NCI-H2081 treated with DMSO at 0.1 percent for 48 hours (cell line): ENCODE results near the gene MYO7B.

Experiments used
- DNase-seq: peaks from one replicate; lab custom pipeline; 2025; lab: John Stamatoyannopoulos, UW

MYO7B gene

DNA sequence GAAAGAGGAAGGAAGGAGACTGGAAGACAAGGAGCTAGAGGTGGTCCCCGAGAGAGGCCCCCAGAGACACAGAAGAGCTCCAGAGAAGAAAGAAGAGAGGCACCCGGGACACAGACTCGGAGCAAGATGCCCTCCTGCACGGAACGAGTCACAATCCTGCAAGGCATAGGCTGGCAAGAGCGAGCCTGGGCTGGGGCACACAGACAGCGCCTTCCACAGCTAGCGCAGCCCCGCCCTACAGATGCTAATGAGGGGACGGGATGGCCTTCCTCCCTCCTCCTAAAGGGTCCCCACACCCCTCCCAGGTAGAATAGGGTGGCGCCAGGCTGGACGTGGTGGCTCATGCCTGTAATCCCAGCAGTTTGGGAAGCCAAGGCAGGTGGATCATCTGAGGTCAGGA, 90.7 kb downstream of the MYO7B start:
- DNase-seq: no peak

DNA sequence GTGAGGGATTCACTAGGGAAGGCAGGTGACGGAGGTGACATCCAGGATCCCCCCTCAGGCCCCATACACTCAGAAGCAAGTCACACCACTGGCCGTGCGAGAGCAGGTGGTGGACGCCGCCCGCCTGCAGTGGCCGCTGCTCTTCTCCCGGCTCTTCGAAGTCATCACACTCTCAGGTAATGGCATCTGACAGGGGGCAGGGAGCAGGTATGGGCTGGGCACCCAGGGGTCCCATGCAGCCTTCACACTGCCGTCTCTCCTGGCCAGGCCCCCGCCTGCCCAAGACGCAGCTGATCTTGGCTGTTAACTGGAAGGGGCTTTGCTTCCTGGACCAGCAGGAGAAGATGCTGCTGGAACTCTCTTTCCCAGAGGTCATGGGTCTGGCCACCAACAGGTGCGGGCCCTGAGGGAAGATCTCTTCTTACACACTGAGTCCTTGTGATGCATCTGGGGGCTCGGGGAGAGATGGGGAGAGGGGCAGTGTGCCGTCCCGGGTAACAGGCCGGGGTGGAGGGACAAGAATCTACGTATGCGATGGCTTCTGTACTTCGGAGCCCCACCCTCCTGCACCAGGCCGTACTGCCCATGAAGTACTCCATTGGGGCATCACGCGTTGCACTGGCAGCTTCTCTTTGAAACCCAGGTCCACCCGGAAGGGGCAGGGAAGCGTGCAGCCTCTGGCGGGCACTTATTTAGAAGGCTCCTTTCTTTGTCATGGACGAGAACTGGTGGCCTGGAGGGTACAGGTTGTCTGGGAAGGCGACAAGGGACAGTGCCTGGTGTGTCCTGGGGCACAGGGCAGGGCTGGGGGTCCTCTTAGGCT, 91.6 kb downstream of the MYO7B start:
- DNase-seq: no peak

GRCh38 chr2:127627740-127628571, 92.5 kb downstream of the MYO7B start:
- DNase-seq: no peak

- no peak for DNase-seq
Measured at GRCh38 chr2:127628767-127629614, 93.5 kb downstream of the MYO7B start.

DNA sequence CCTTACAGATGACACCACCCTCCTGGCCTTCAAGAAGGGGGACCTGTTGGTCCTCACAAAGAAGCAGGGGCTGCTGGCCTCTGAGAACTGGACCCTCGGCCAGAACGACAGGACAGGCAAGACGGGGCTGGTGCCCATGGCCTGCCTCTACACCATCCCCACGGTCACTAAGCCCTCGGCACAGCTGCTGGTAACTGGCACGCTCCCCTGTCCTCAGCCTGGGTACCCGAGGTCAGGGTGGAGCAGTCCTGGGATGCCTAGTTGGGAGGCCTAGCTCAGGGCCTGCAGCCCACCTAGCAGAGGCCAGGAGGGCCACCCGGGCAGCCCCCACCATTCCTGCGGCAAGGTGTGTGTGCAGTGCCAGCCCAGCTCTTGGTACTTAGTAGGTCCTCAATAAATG, 94.2 kb downstream of the MYO7B start:
- no peak for DNase-seq

DNA sequence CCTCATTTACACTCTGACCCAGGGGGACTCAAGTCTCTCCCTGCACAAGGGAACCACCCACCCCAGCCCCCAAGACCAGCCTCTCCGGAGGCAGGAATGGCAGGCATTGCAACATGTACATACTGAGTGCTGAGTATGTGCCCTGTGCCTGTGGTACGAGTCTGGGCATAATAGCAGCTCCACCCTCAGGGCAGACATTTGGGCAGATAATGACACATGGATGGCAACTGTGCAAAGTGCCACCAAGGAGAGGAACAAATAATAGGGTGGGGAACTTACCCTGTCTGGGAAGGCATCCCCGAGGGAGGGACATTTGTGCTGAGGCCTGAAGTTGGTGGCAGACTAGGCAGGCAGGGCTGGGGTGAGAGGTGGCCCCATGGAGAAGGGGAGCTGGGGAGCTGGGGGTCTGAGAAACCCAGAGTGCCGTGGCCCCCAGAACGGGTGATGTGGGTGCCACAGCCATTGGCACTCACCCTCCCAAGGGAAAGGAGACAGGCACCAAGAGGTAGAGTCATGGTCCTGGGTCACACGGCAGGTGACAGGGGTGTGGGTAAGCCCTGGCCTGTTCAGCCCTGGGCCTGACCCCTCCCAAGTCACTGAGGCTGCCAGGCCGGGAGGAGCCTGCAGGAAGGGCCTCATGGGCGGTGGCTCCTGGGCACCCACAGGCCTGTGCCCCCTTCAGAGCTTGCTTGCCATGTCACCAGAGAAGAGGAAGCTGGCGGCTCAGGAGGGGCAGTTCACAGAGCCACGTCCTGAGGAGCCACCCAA, 94.8 kb downstream of the MYO7B start:
- no peak for DNase-seq

- DNase-seq: no peak
Measured at GRCh38 chr2:127630864-127631540, 95.5 kb downstream of the MYO7B start.

GRCh38 chr2:127631541-127631996, 96.1 kb downstream of the MYO7B start:
- no peak for DNase-seq

- no peak for DNase-seq
Measured at GRCh38 chr2:127631997-127632581, 96.6 kb downstream of the MYO7B start.

- no peak for DNase-seq
Measured at GRCh38 chr2:127632592-127633489, 97.4 kb downstream of the MYO7B start.

DNA sequence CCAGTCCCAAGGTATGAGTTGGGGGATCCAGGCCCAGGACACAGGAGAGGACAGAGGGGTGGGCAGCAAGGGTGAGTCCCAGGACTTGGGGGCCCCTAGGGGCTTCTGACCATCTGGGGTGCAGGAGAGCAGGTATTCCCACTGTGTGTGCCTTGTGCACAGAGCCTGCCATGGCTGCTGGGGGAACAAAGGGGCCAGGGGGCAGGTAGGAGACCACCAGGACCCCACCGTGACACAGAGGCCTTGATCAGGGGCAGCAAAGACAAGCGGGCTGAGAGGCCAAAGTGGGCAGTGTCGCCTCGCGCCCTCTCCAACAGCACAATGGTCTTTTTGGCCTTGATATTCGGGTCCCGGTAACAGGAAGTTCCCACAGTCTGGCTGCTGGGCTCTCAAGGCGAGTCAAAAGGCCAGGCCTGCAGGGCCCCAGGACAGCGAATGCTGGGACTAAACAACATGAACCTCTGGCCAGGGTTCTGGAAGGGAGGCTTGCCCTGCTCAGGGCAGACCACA, 98.1 kb downstream of the MYO7B start:
- no peak for DNase-seq

- no peak for DNase-seq
Measured at GRCh38 chr2:127634066-127634617, 98.7 kb downstream of the MYO7B start.

DNA sequence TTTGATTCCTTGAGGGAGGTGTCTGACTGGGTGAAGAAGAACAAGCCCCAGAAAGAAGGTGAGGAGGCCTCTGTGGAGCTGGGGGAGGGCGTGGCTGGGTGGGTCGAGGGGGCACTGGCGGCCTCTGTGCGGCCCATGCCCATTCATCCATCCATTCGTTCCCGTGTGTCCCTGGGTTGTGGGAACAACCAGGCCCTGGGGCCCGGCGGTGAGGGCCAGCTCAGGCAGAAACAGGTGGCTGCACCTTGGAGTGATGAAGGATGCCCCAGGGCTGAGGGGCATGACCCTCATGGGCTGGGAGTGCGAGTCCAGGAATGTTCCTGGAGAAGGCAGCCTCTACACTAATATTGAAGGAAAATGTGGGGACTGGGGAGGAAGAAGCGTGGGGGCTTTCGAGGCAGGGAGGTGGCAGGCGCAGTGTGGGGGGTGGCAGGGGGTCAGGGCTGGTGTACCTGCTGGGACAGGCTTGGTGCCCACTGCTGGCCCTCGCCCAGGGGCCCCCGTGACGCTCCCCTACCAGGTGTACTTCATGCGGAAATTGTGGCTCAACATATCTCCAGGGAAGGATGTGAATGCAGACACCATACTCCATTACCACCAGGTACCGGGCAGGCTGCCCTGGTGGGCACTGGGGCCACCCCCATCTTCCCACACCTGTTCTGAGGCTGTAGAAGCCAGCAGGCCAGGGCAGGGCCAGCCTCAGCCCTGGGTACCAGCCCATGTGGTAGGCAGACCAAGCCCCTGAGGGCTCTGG, 99.3 kb downstream of the MYO7B start:
- no peak for DNase-seq

DNA sequence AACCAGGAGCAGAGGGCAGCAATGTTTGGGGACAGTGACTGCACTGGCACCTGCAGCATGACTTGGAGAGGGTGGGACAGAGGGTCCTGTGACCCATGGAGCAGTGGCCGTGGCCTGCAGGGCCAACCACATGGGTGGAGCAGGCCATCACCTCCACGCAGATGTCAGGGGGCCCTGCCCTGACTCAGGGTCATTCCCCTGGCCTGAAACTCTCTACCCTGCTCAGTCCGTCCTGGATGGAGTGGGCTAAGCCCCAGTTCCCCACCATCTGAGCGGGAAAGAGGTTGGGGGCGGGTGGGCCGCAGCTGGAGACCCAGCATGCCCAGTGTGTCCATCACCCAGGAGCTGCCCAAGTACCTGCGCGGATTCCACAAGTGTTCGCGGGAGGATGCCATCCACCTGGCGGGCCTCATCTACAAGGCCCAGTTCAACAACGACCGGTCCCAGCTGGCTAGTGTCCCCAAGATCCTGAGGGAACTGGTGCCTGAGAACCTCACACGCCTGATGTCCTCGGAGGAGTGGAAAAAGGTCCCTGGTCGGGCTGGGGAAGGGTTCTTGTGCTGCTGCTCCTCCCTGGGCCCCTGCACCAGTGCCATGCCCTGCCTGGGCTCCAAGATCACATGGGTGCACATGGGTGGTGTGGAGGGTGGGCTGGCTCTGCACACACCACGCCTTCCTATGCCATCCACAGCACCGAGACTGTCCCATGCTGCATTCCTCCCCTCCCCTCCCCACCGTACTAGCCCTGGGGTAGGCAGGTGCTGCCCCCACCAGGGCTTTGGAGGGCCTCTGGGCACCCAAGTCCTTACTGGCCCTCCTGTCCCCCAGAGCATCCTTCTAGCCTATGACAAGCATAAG, 100.1 kb downstream of the MYO7B start:
- DNase-seq: no peak

- no peak for DNase-seq
Measured at GRCh38 chr2:127636248-127637235, 101.1 kb downstream of the MYO7B start.

DNA sequence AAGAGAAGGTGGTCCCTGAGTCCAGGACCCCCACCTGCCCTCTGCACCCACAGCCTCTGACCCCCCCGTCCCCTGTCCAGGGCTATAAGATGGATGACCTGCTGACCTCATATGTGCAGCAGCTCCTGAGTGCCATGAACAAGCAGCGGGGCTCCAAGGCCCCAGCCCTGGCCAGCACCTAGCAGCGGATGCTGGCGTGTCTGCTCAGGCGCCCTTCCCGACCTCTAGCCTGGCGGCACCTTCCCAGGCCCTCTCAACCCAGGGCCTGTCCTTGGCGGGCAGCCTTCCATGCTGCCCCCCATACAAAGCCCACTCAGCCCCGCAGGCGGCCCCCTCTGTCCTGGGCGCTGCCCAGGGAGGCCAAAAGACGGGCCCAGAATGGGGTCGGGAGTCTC, 101.8 kb downstream of the MYO7B start:
- DNase-seq: no peak
